Spleen (tissue), 11 donors: ENCODE measurements around the gene CREM. TPM values are rescaled to one million over a fixed set of nuclear protein-coding genes. Genes with fewer than 3 reads are reported as not detected.

Experiments
- DNase-seq: peaks from one replicate; pipeline ENCODE4 v3.0.0-alpha.2; 2020
- H3K27ac ChIP-seq, 8 donors: fragments of 200-600 bp; sonication (generic) in 7 of 8; 1 replicate in 4 of 8; 2 replicates in 4 of 8; pipeline versions ENCODE4 v1.5.0 to v1.8.0; 2016 to 2021; ENCODE audit warnings: inconsistent platforms in 4 of 8, mild to moderate bottlenecking in 4 of 8, moderate library complexity in 1 of 8
- H3K27me3 ChIP-seq, 7 donors: fragments of 200-600 bp; sonication (generic) in 6 of 7; replicated peaks in 1 of 7; 1 replicate in 4 of 7; 2 replicates in 3 of 7; pipeline versions ENCODE4 v1.5.0 to v1.8.0; 2016 to 2021; ENCODE audit warnings: inconsistent platforms in 3 of 7, mild to moderate bottlenecking in 1 of 7
- H3K36me3 ChIP-seq, 6 donors: fragments of 200-600 bp; sonication (generic) in 5 of 6; 1 replicate in 4 of 6; 2 replicates in 2 of 6; pipeline versions ENCODE4 v1.5.0 to v1.8.0; 2016 to 2021; ENCODE audit warnings: inconsistent platforms in 2 of 6
- H3K4me1 ChIP-seq, 6 donors: fragments of 200-600 bp; sonication (generic) in 5 of 6; 1 replicate in 3 of 6; 2 replicates in 3 of 6; pipeline versions ENCODE4 v1.5.0 to v1.8.0; 2016 to 2021; ENCODE audit warnings: inconsistent platforms in 3 of 6
- H3K4me3 ChIP-seq, 8 donors: fragments of 200-600 bp; sonication (generic) in 7 of 8; 1 replicate in 4 of 8; 2 replicates in 4 of 8; pipeline versions ENCODE4 v1.5.0 to v1.8.0; 2016 to 2021; ENCODE audit warnings: inconsistent platforms in 4 of 8, mild to moderate bottlenecking in 4 of 8, moderate library complexity in 2 of 8
- H3K9me3 ChIP-seq, 8 donors: fragments of 200-600 bp; sonication (generic) in 7 of 8; 1 replicate in 4 of 8; 2 replicates in 4 of 8; pipeline versions ENCODE4 v1.5.0 to v1.8.0; 2016 to 2021; ENCODE audit warnings: inconsistent platforms in 4 of 8
- CTCF ChIP-seq, 11 experiments: fragments of 200-600 bp in 7 of 11; fragments of 450-650 bp in 4 of 11; sonication (generic) in 4 of 11; IDR thresholded peaks in 8 of 11; conservative IDR thresholded peaks in 3 of 11; 1 replicate in 7 of 11; 2 replicates in 4 of 11; pipeline versions ENCODE4 v1.4.0 to v1.8.0; 2016 to 2021; ENCODE audit warnings: antibody characterized with exemption in 11 of 11, inconsistent platforms in 4 of 11, mild to moderate bottlenecking in 1 of 11
- POLR2A ChIP-seq, 3 donors: fragments of 450-650 bp; IDR thresholded peaks; one replicate each; pipeline ENCODE4 v1.5.1; 2017; ENCODE audit warnings: antibody characterized with exemption in 3 of 3, mild to moderate bottlenecking in 1 of 3
- POLR2AphosphoS5 ChIP-seq, 3 donors: sonication (generic); formaldehyde crosslinking; IDR thresholded peaks; one replicate each; pipeline ENCODE4 v1.5.1; 2017; ENCODE audit warnings: antibody characterized with exemption in 3 of 3
- WGBS, 5 donors: extraction: QIAGEN DNeasy Blood & Tissue Kit in 3 of 5; methylation state at CpG; one replicate each; pipeline versions ENCODE4 v1.1.5 to v1.1.7; 2013 to 2018; 5-methylcytosine and 5-hydroxymethylcytosine counted together
- intact Hi-C: fragments of 100-400 bp; cut with DNase I; formaldehyde crosslinking; loops from one replicate; pipeline ENCODE4 v1.15.0; 2023; ENCODE audit warnings: low total_unique reads
- polyA plus RNA-seq, 3 donors: library from polyadenylated mRNA; stranded (reverse); fragments of 200-250 nt; gene quantifications; one replicate each; pipeline ENCODE4 v1.2.1, GENCODE V29; 2013
- total RNA-seq, 7 donors: library from RNA; depleted of rRNA in 3 of 7; stranded (reverse); fragments of >200 nt in 3 of 7; fragmentation: NEBNext Ultra II Directional in 4 of 7; extraction: Animal tissue kit (Norgen Biotek cat#: 25700) in 4 of 7; gene quantifications; one replicate each; pipeline versions ENCODE4 v1.1.0 to v1.2.1, GENCODE V29; 2016 to 2021
- donor health status: healthy with polysubstance abuse.
- donor health status: DM: no; HTN: no; CAD: no; lungs with moderate emphysema.
- donor health status: DM: no; HTN: no; CAD: no.
- donor health status: Bipolar disorder and iron deficiency.
- donor health status: healthy.
- donor health status: DM: no; HTN: no; CAD: no.
- donor health status: DM: yes; HTN: yes; CAD: no.

CREM gene
- total and polyA plus RNA-seq, 10 donors = 24.8 to 65.4 (median 41.2) TPM

- H3K4me3 ChIP-seq = peak overlapping the region; percentile 22 to 77 (median 52)
- no peaks in the 10 kb centered on the region for H3K9me3 ChIP-seq
Measured at GRCh38 chr10:35126062-35126529, 550 bp upstream of the CREM start.

GRCh38 chr10:35127289-35127891 is 744 bp downstream of the CREM start:
- peak overlapping the region; percentile 46 to 77 (median 53) for H3K4me3 ChIP-seq
- TF ChIP-seq CTCF (IDR thresholded peaks at IDR 0.05 in 8 of 11, conservative IDR thresholded peaks at IDR 0.05 in 3 of 11) (no peak), POLR2AphosphoS5 (IDR thresholded peaks at IDR 0.05) (no peak), POLR2A (IDR thresholded peaks at IDR 0.05) (peak in 1 of 3 donors; percentile 3)
- 0% methylated on average over 42 to 56 of the region's 56 CpGs for WGBS, 5 donors
- H3K9me3 ChIP-seq = no peaks in the 10 kb centered on the region
- peak; percentile 94 for DNase-seq
- H3K36me3 ChIP-seq = no peaks in the 10 kb centered on the region
- intact Hi-C loops = no loop called here
- peaks cover 0 to 58% (median 49%) of the 10 kb centered on the region in 6 donors for H3K4me1 ChIP-seq
- no peaks in the 10 kb centered on the region for H3K27me3 ChIP-seq
- peak overlapping the region; percentile 96 to 100 (median 100) for H3K27ac ChIP-seq

More at GRCh38 chr10:35126062-35126529, 550 bp upstream of the CREM start:
- Histone ChIP-seq H3K36me3 (no peaks in the 10 kb centered on the region), H3K4me1 (peaks cover 0 to 45% (median 37%) of the 10 kb centered on the region in 6 donors), H3K27me3 (no peaks in the 10 kb centered on the region), H3K27ac (peak overlapping the region; percentile 96 to 100 (median 100))
- WGBS, 5 donors = 68 to 91% (median 77%) methylated on average over 11 to 13 of the region's 13 CpGs
- intact Hi-C loops = no loop called here
- DNase-seq = peak; percentile 88
- TF ChIP-seq POLR2A (IDR thresholded peaks at IDR 0.05) (no peak), POLR2AphosphoS5 (IDR thresholded peaks at IDR 0.05) (no peak), CTCF (IDR thresholded peaks at IDR 0.05 in 8 of 11, conservative IDR thresholded peaks at IDR 0.05 in 3 of 11) (no peak)

- no peak for DNase-seq
- Histone ChIP-seq H3K9me3 (no peaks in the 10 kb centered on the region), H3K27me3 (no peaks in the 10 kb centered on the region), H3K36me3 (no peaks in the 10 kb centered on the region), H3K4me1 (peaks cover 0 to 73% (median 60%) of the 10 kb centered on the region in 6 donors), H3K27ac (peak overlapping the region in 3 of 8 donors; percentile 100), H3K4me3 (peak overlapping the region in 1 of 8 donors; percentile 77)
- intact Hi-C loops = no loop called here
- TF ChIP-seq POLR2AphosphoS5 (IDR thresholded peaks at IDR 0.05) = no peak
- WGBS, 5 donors = 92 to 100% (median 94%) methylated on average over 1 of the region's 1 CpG
Measured at GRCh38 chr10:35129185-35129674, 2.6 kb downstream of the CREM start.

- Histone ChIP-seq H3K9me3 (no peaks in the 10 kb centered on the region), H3K36me3 (no peaks in the 10 kb centered on the region), H3K27ac (peak overlapping the region in 6 of 8 donors; percentile 10 to 86 (median 70)), H3K27me3 (no peaks in the 10 kb centered on the region), H3K4me3 (no peak overlapping the region), H3K4me1 (peaks cover 0 to 80% (median 60%) of the 10 kb centered on the region in 6 donors)
- intact Hi-C loops = no loop called here
- no peak for TF ChIP-seq POLR2AphosphoS5 (IDR thresholded peaks at IDR 0.05)
- no peak for TF ChIP-seq POLR2A (IDR thresholded peaks at IDR 0.05)
- TF ChIP-seq CTCF (IDR thresholded peaks at IDR 0.05 in 8 of 11, conservative IDR thresholded peaks at IDR 0.05 in 3 of 11) = no peak
- no peak for DNase-seq
- WGBS, 5 donors = 62 to 78% (median 71%) methylated on average over 4 of the region's 4 CpGs
Measured at GRCh38 chr10:35130663-35131062, 4.0 kb downstream of the CREM start.
